Panc1 (cell line): ENCODE measurements around the gene RHEB.

ENCODE experiments used
- CTCF ChIP-seq: fragments of 450-650 bp; IDR thresholded peaks from 2 replicates; pipeline ENCODE4 v1.5.1; 2017; ENCODE audit warnings: mild to moderate bottlenecking
- POLR2AphosphoS5 ChIP-seq: IDR thresholded peaks from 2 replicates; pipeline ENCODE4 v1.6.1; 2012; ENCODE audit warnings: mild to moderate bottlenecking, low read depth, low read length, moderate library complexity
- SIN3A ChIP-seq: IDR thresholded peaks from 2 replicates; pipeline ENCODE4 v1.6.1; 2012; ENCODE audit warnings: low read depth, mild to moderate bottlenecking, low read length, moderate library complexity, borderline replicate concordance; ENCODE audit not compliant: insufficient read depth

DNA sequence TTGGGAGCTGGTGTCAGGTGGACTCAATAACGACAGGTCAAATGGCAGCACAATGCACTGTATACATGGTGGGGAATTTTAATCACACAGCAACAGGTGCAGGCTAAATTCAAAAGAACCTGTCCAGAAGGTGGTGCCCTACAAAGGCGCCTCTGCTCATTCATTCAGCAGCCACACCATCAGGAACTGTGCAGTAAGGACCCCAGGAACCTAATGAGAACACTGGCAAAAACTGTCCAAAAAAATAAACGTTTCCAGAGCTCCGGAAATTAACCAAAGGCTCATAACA is 57.8 kb downstream of the RHEB start:
- no peak; the same call in 1 of the 2 replicates for TF ChIP-seq CTCF
- TF ChIP-seq POLR2AphosphoS5 = no peak
- TF ChIP-seq SIN3A = no peak
